ENCODE data around the gene BPIFB6.

- TF ChIP-seq EZH2 (IDR thresholded peaks at IDR 0.05) = no peak
- no peak for TF ChIP-seq POLR2AphosphoS5 (IDR thresholded peaks at IDR 0.05; ENCODE audit: borderline replicate concordance, low read depth, low read length)
Observed at GRCh38 chr20:33031531-33031930, at the start of gene BPIFB6.

Data from SK-N-MC (cell line).